Panc1 (cell line): Measurements from ENCODE around the gene MAST3. TPM values are rescaled to one million over a fixed set of nuclear protein-coding genes. Genes with fewer than 3 reads are reported as not detected.

Experiments used
- ATAC-seq: fragments of 200-7000 bp; cut with Tn5 transposase; 2 replicates; pipeline ENCODE4 v1.9.1; 2020; ENCODE audit warnings: mild to moderate bottlenecking, moderate library complexity
- BruUV-seq: library from RNA; stranded (reverse); fragments of 400-500 nt; replicated peaks from 2 replicates; lab custom pipeline; 2021; lab: Mats Ljungman, UMichigan
- CTCF ChIA-PET: fragments of 300-600 bp; sonication (Branson Sonifier 250); formaldehyde crosslinking; loops from one replicate; lab custom pipeline; 2022; ENCODE audit warnings: antibody characterized with exemption; lab: Charles Lee
- POLR2A ChIA-PET: fragments of 300-600 bp; sonication (Branson Sonifier 250); formaldehyde crosslinking; loops from one replicate; lab custom pipeline; 2022; ENCODE audit warnings: antibody characterized with exemption; lab: Charles Lee
- DNase-seq: peaks from one replicate; pipeline ENCODE4 v3.0.0-alpha.2; 2010; ENCODE audit warnings: low read depth, low spot score
- H3K27ac ChIP-seq: 2 replicates; pipeline ENCODE4 v1.5.1; 2011; ENCODE audit warnings: mild to moderate bottlenecking, low read length, inconsistent platforms
- H3K27me3 ChIP-seq: fragments of 200-500 bp; sonication (Bioruptor generic); 2 replicates; pipeline ENCODE4 v1.6.0; 2014; ENCODE audit warnings: low read length, inconsistent platforms; ENCODE audit not compliant: control insufficient read depth, insufficient read depth
- H3K36me3 ChIP-seq: fragments of 200-500 bp; sonication (Bioruptor generic); 2 replicates; pipeline ENCODE4 v1.5.1; 2014; ENCODE audit warnings: inconsistent platforms, mild to moderate bottlenecking, low read length, moderate library complexity; ENCODE audit not compliant: control insufficient read depth, insufficient read depth
- H3K4me1 ChIP-seq: 2 replicates; pipeline ENCODE4 v1.5.1; 2011; ENCODE audit warnings: inconsistent platforms, mild to moderate bottlenecking, low read length, moderate library complexity; ENCODE audit not compliant: control insufficient read depth, insufficient read depth
- H3K4me3 ChIP-seq, 2 experiments: 2 replicates each; pipeline ENCODE4 v1.5.1; 2011 to 2012; ENCODE audit warnings: low read depth in 2 of 2, low read length in 2 of 2, mild to moderate bottlenecking in 2 of 2, inconsistent platforms in 1 of 2, moderate library complexity in 1 of 2
- H3K9me3 ChIP-seq: fragments of 200-500 bp; sonication (Bioruptor generic); 2 replicates; pipeline ENCODE4 v1.5.1; 2014; ENCODE audit warnings: low read depth, mild to moderate bottlenecking, inconsistent platforms, low read length, moderate library complexity; ENCODE audit not compliant: control insufficient read depth, insufficient read depth
- POLR2AphosphoS5 ChIP-seq: IDR thresholded peaks from 2 replicates; pipeline ENCODE4 v1.6.1; 2012; ENCODE audit warnings: mild to moderate bottlenecking, low read depth, low read length, moderate library complexity
- SIN3A ChIP-seq: IDR thresholded peaks from 2 replicates; pipeline ENCODE4 v1.6.1; 2012; ENCODE audit warnings: low read depth, mild to moderate bottlenecking, low read length, moderate library complexity, borderline replicate concordance; ENCODE audit not compliant: insufficient read depth
- TCF7L2 ChIP-seq: IDR thresholded peaks from 2 replicates; pipeline ENCODE4 v1.6.1; 2011; ENCODE audit warnings: mild to moderate bottlenecking, low read depth, low read length, inconsistent platforms
- in situ Hi-C: cut with HindIII; loops from 2 replicates; pipeline ENCODE4 v1.10.0; 2016; ENCODE audit warnings: low sequenced_read_pairs, low pct_unique_long_range_greater_than_20kb
- intact Hi-C: fragments of 100-400 bp; cut with micrococcal nuclease; formaldehyde crosslinking; loops from one replicate; pipeline ENCODE4 v1.10.0; 2022; ENCODE audit not compliant: unreplicated experiment
- total RNA-seq: library from RNA; stranded (reverse); gene quantifications from one replicate; pipeline ENCODE4 v1.2.1, GENCODE V29; 2021; ENCODE audit not compliant: unreplicated experiment
- TF ChIP-seq, protein P1 (sequence below): fragments of 450-650 bp; IDR thresholded peaks from 2 replicates; pipeline ENCODE4 v1.5.1; 2017; ENCODE audit warnings: mild to moderate bottlenecking
- TF ChIP-seq, protein P2 (sequence below), 2 experiments: IDR thresholded peaks; 2 replicates each; pipeline ENCODE4 v1.6.1; 2011 to 2012; ENCODE audit warnings: low read depth in 2 of 2, control low read depth in 1 of 2, low read length in 1 of 2, mild to moderate bottlenecking in 1 of 2, moderate library complexity in 1 of 2; ENCODE audit not compliant: insufficient read depth in 1 of 2

MAST3 gene
- total RNA-seq, 1 experiment from 2014 or later, result 13.1 TPM

DNA sequence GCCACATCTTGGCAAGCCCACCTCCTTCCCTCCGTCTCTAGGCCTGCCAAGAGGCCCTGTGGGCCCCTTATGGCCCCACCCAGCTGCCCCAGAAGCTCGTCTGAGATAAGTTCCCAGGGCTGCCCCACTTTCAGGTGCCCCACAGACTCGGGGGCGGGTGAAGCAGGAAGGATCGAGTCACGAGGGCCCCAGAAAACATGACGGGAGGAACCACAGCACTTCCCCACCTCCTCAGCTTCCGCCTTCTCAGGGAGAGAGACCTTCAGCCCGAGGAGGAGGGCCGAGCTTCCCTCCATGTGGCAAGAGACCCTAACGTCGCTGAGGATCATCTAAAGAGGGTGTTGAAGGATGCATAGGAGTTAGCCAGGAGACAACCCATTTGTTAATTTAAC is 6.4 kb upstream of the MAST3 start:
- ATAC-seq (no peak), DNase-seq (no peak)
- TF ChIP-seq, protein P1, sequence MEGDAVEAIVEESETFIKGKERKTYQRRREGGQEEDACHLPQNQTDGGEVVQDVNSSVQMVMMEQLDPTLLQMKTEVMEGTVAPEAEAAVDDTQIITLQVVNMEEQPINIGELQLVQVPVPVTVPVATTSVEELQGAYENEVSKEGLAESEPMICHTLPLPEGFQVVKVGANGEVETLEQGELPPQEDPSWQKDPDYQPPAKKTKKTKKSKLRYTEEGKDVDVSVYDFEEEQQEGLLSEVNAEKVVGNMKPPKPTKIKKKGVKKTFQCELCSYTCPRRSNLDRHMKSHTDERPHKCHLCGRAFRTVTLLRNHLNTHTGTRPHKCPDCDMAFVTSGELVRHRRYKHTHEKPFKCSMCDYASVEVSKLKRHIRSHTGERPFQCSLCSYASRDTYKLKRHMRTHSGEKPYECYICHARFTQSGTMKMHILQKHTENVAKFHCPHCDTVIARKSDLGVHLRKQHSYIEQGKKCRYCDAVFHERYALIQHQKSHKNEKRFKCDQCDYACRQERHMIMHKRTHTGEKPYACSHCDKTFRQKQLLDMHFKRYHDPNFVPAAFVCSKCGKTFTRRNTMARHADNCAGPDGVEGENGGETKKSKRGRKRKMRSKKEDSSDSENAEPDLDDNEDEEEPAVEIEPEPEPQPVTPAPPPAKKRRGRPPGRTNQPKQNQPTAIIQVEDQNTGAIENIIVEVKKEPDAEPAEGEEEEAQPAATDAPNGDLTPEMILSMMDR, result no peak
- TF ChIP-seq TCF7L2, result no peak
- TF ChIP-seq, protein P2, sequence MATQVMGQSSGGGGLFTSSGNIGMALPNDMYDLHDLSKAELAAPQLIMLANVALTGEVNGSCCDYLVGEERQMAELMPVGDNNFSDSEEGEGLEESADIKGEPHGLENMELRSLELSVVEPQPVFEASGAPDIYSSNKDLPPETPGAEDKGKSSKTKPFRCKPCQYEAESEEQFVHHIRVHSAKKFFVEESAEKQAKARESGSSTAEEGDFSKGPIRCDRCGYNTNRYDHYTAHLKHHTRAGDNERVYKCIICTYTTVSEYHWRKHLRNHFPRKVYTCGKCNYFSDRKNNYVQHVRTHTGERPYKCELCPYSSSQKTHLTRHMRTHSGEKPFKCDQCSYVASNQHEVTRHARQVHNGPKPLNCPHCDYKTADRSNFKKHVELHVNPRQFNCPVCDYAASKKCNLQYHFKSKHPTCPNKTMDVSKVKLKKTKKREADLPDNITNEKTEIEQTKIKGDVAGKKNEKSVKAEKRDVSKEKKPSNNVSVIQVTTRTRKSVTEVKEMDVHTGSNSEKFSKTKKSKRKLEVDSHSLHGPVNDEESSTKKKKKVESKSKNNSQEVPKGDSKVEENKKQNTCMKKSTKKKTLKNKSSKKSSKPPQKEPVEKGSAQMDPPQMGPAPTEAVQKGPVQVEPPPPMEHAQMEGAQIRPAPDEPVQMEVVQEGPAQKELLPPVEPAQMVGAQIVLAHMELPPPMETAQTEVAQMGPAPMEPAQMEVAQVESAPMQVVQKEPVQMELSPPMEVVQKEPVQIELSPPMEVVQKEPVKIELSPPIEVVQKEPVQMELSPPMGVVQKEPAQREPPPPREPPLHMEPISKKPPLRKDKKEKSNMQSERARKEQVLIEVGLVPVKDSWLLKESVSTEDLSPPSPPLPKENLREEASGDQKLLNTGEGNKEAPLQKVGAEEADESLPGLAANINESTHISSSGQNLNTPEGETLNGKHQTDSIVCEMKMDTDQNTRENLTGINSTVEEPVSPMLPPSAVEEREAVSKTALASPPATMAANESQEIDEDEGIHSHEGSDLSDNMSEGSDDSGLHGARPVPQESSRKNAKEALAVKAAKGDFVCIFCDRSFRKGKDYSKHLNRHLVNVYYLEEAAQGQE (IDR thresholded peaks at IDR 0.05; ENCODE audit: insufficient read depth in 1 of 2, low read depth in 2 of 2, low read length in 1 of 2), result no peak
- TF ChIP-seq SIN3A, result no peak
- TF ChIP-seq POLR2AphosphoS5, result no peak
- no peaks in the 10 kb centered on the region for H3K27me3 ChIP-seq
- ChIA-PET CTCF (no interaction called here), POLR2A (no interaction called here)
- in situ Hi-C loops, result no loop called here
- H3K4me3 ChIP-seq, result no peak overlapping the region
- no peaks in the 10 kb centered on the region for H3K9me3 ChIP-seq
- BruUV-seq, result no TSS peak
- H3K4me1 ChIP-seq, result no peaks in the 10 kb centered on the region
- intact Hi-C loops, result no loop called here
- no peak overlapping the region for H3K27ac ChIP-seq
- H3K36me3 ChIP-seq, result no peaks in the 10 kb centered on the region

DNA sequence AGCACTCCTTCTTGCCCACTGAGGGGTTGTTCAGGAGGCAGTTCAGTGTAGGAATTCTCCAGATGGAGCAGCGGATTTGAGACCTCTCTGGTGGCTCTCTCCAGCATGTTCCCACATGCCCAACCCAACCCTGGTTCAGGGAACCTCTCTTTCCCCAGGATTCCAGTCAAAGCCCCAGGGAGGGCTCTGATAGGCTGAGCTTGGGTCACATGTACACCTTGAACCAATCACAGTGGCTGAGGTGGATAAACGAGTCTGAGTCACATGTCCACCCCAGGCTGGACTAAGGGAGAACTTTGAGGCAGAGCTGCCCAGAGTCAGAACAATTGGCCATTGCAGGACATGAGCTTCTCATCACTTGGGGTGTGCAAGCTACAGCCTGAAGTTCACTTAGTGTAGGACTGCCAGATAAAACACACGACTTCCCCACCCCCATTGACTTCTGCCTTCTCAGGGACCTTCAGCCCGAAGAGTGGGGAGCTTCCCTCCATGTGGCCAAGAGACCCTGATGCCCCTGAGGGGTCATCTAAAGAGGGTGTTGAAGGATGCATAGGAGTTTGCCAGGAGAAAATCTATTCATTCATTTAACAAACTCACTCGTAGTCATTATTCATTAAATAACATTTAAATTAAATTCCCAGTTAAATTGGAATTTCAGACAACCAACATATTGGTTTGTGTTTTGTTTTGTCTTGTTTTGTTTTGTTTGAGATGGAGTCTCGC is 4.0 kb upstream of the MAST3 start:
- ATAC-seq (no peak), DNase-seq (no peak)
- no peaks in the 10 kb centered on the region for H3K36me3 ChIP-seq
- ChIA-PET POLR2A (no interaction called here), CTCF (no interaction called here)
- BruUV-seq, result no TSS peak
- intact Hi-C loops (no loop called here), in situ Hi-C loops (no loop called here)
- no peaks in the 10 kb centered on the region for H3K27me3 ChIP-seq
- no peak overlapping the region for H3K4me3 ChIP-seq
- TF ChIP-seq, protein P2 (IDR thresholded peaks at IDR 0.05; ENCODE audit: insufficient read depth in 1 of 2, low read depth in 2 of 2, low read length in 1 of 2), result no peak
- TF ChIP-seq POLR2AphosphoS5 (no peak), SIN3A (no peak), TCF7L2 (no peak)
- TF ChIP-seq, protein P1, result no peak
- H3K27ac ChIP-seq, result no peak overlapping the region
- H3K9me3 ChIP-seq, result no peaks in the 10 kb centered on the region
- peaks cover 6% of the 10 kb centered on the region; the same call in 1 of the 2 replicates for H3K4me1 ChIP-seq
